GM23338 (cell line): Measurements from ENCODE around the gene ZCCHC24. TPM values are rescaled to one million over a fixed set of nuclear protein-coding genes. Genes with fewer than 3 reads are reported as not detected.

Experiments
- ATAC-seq: fragments of 200-7000 bp; cut with Tn5 transposase; 3 replicates; pipeline ENCODE4 v1.9.1; 2020
- DNase-seq: peaks from one replicate; pipeline ENCODE4 v3.0.0-alpha.2; 2015; ENCODE audit warnings: low spot score
- H2AFZ ChIP-seq: fragments of 200-600 bp; sonication (generic); 2 replicates; pipeline ENCODE4 v1.8.0; 2016; ENCODE audit warnings: antibody characterized with exemption, mild to moderate bottlenecking, moderate library complexity
- H3F3A ChIP-seq: fragments of 200-600 bp; sonication (generic); replicated peaks from 2 replicates; pipeline ENCODE4 v1.8.0; 2017; ENCODE audit warnings: antibody characterized with exemption, mixed run types, low read depth
- H3K27ac ChIP-seq: fragments of 200-600 bp; sonication (generic); 2 replicates; pipeline ENCODE4 v1.6.1; 2016; ENCODE audit warnings: low read depth
- H3K27me3 ChIP-seq: fragments of 200-600 bp; sonication (generic); 2 replicates; pipeline ENCODE4 v1.8.0; 2016; ENCODE audit warnings: mild to moderate bottlenecking, mixed run types, moderate library complexity; ENCODE audit not compliant: insufficient read depth
- H3K36me3 ChIP-seq: fragments of 200-600 bp; sonication (generic); 2 replicates; pipeline ENCODE4 v1.8.0; 2016; ENCODE audit warnings: mild to moderate bottlenecking; ENCODE audit not compliant: insufficient read depth
- H3K4me1 ChIP-seq: fragments of 200-600 bp; sonication (generic); 2 replicates; pipeline ENCODE4 v1.8.0; 2016; ENCODE audit warnings: mild to moderate bottlenecking, moderate library complexity; ENCODE audit not compliant: insufficient read depth
- H3K4me2 ChIP-seq: fragments of 200-600 bp; sonication (generic); 2 replicates; pipeline ENCODE4 v1.7.1; 2017; ENCODE audit warnings: mixed run types
- H3K4me3 ChIP-seq: fragments of 200-600 bp; sonication (generic); 2 replicates; pipeline ENCODE4 v1.6.1; 2016; ENCODE audit warnings: mixed run types
- H3K79me2 ChIP-seq: fragments of 200-600 bp; sonication (generic); replicated peaks from 2 replicates; pipeline ENCODE4 v1.8.0; 2017; ENCODE audit warnings: mild to moderate bottlenecking; ENCODE audit not compliant: insufficient read depth
- H3K9me2 ChIP-seq: fragments of 200-600 bp; sonication (generic); 2 replicates; pipeline ENCODE4 v1.8.0; 2017; ENCODE audit not compliant: insufficient read depth
- H4K20me1 ChIP-seq: fragments of 200-600 bp; sonication (generic); replicated peaks from 2 replicates; pipeline ENCODE4 v1.8.0; 2017; ENCODE audit warnings: mild to moderate bottlenecking; ENCODE audit not compliant: insufficient read depth
- H3K27ac Mint-ChIP-seq: 2 replicates; pipeline ENCODE4 v1.8.0; 2020; ENCODE audit warnings: inconsistent platforms, mild to moderate bottlenecking, moderate library complexity, mixed read lengths
- H3K27me3 Mint-ChIP-seq: 3 replicates; pipeline ENCODE4 v1.8.0; 2022; ENCODE audit warnings: low read depth, mild to moderate bottlenecking, moderate library complexity, mixed read lengths, inconsistent platforms; ENCODE audit not compliant: insufficient read depth, poor library complexity
- H3K36me3 Mint-ChIP-seq: 3 replicates; pipeline ENCODE4 v1.8.0; 2021; ENCODE audit warnings: low read depth, mild to moderate bottlenecking, inconsistent platforms, moderate library complexity, mixed read lengths
- H3K4me1 Mint-ChIP-seq: 3 replicates; pipeline ENCODE4 v1.8.0; 2020; ENCODE audit warnings: mild to moderate bottlenecking, inconsistent platforms, mixed read lengths
- H3K4me3 Mint-ChIP-seq: 3 replicates; pipeline ENCODE4 v1.8.0; 2021; ENCODE audit warnings: moderate library complexity, mild to moderate bottlenecking, inconsistent platforms, mixed read lengths
- H3K9me3 Mint-ChIP-seq: 3 replicates; pipeline ENCODE4 v1.8.0; 2020; ENCODE audit warnings: moderate library complexity, mild to moderate bottlenecking, inconsistent platforms, mixed read lengths
- CREB1 ChIP-seq: fragments of 250-450 bp; sonication (Bioruptor Pico); IDR thresholded peaks from 2 replicates; pipeline ENCODE4 v1.5.0; 2020; ENCODE audit warnings: low read depth, mild to moderate bottlenecking, moderate library complexity
- CTCF ChIP-seq, 2 experiments: fragments of 200-600 bp in 1 of 2; sonication (generic) in 1 of 2; conservative IDR thresholded peaks; 2 replicates each; pipeline versions ENCODE4 v1.5.1 to v1.6.1; 2016 to 2017; ENCODE audit warnings: antibody characterized with exemption in 2 of 2, low read depth in 2 of 2, mild to moderate bottlenecking in 2 of 2, moderate library complexity in 1 of 2
- ETS1 ChIP-seq: IDR thresholded peaks from 2 replicates; pipeline ENCODE4 v1.6.1; 2016; ENCODE audit warnings: antibody characterized with exemption
- EZH2 ChIP-seq: fragments of 200-600 bp; sonication (generic); IDR thresholded peaks from one replicate; pipeline ENCODE4 v1.8.0; 2017; ENCODE audit warnings: antibody characterized with exemption, mild to moderate bottlenecking, low read depth; ENCODE audit not compliant: unreplicated experiment
- EZH2phosphoT487 ChIP-seq: fragments of 200-600 bp; sonication (generic); IDR thresholded peaks from one replicate; pipeline ENCODE4 v1.8.1; 2018; ENCODE audit warnings: antibody characterized with exemption; ENCODE audit not compliant: unreplicated experiment
- JUNB ChIP-seq: IDR thresholded peaks from one replicate; pipeline ENCODE4 v1.6.1; 2016; ENCODE audit warnings: antibody characterized with exemption; ENCODE audit not compliant: unreplicated experiment
- NANOG ChIP-seq: IDR thresholded peaks from 2 replicates; pipeline ENCODE4 v1.6.1; 2016; ENCODE audit warnings: antibody characterized with exemption, borderline replicate concordance
- POLR2AphosphoS5 ChIP-seq: IDR thresholded peaks from 2 replicates; pipeline ENCODE4 v1.6.1; 2016; ENCODE audit warnings: antibody characterized with exemption, low read depth
- REST ChIP-seq: IDR thresholded peaks from one replicate; pipeline ENCODE4 v1.6.1; 2018; ENCODE audit warnings: antibody characterized with exemption; ENCODE audit not compliant: unreplicated experiment
- STAT1 ChIP-seq: IDR thresholded peaks from one replicate; pipeline ENCODE4 v1.6.1; 2016; ENCODE audit warnings: antibody characterized with exemption; ENCODE audit not compliant: unreplicated experiment
- ZNF114 ChIP-seq: fragments of 250-450 bp; sonication (Bioruptor Pico); IDR thresholded peaks from 2 replicates; pipeline ENCODE4 v1.5.0; 2020; ENCODE audit warnings: mild to moderate bottlenecking, moderate library complexity
- ZNF331 ChIP-seq: fragments of 250-450 bp; sonication (Bioruptor Pico); IDR thresholded peaks from 2 replicates; pipeline ENCODE4 v1.5.0; 2020; ENCODE audit warnings: low read depth, mild to moderate bottlenecking, moderate library complexity
- ZNF462 ChIP-seq: fragments of 250-450 bp; sonication (Bioruptor Pico); IDR thresholded peaks from 2 replicates; pipeline ENCODE4 v1.5.0; 2020; ENCODE audit warnings: mild to moderate bottlenecking, moderate library complexity
- polyA plus RNA-seq: library from polyadenylated mRNA; unstranded; fragments of >200 nt; fragmentation: Nextera tagmentation; extraction: Ambion mirVana; gene quantifications from 2 replicates; pipeline ENCODE4 v1.2.1, GENCODE V29; 2016
- total RNA-seq: library from RNA; depleted of rRNA; stranded (reverse); fragments of >200 nt; shearing (Covaris generic); gene quantifications from 2 replicates; pipeline ENCODE4 v1.2.3, GENCODE V29; 2014

The ZCCHC24 gene
- total and polyA plus RNA-seq, 2 experiments from 2014 or later, result 2.0 to 10.1 TPM

DNA sequence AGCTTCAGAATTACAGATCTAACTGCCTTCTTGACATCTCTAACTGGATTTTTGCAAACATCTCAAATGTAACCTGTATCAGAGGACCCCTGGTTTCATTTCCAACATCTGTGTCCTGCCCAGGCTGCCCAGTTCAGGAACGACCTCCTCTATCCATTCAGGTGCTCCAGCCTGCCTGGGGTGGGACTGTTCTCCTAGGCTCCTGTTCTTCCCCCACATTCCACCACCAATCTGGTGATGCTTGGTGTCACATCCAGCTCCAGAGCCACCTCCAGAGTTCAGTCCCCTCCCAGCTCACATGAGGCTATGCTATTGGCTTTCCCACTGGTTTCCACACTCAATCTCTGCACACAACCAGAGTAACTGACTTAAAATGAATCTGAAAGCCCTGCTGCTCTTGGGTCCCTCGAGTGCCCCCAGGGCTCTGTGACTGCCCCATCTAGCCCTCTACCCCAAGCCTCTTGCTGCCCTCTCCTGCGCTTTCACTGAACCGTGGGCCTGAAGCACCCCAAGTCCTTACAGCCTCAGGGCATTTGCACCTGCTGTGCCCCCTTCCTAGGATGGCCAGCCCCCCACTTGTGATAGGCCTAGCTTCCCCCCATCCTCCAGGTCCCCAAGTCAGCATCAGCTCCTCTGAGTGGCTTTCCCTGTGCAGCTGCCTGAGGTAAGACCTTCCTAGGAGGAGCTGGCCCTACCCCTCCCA is 52.1 kb downstream of the ZCCHC24 start:
- no peaks in the 10 kb centered on the region for H3K79me2 ChIP-seq
- no peak for ATAC-seq
- no peak overlapping the region for H3K4me3 ChIP-seq
- no peak overlapping the region for H3K4me2 ChIP-seq
- peaks cover 2% of the 10 kb centered on the region for H3K27me3 Mint-ChIP-seq
- no peaks in the 10 kb centered on the region for H4K20me1 ChIP-seq
- no peaks in the 10 kb centered on the region for H3K36me3 ChIP-seq
- H3K4me1 Mint-ChIP-seq, result 0 out of 3 replicates have a peak, but pooled peaks cover 2% of the 10 kb centered on the region
- H3F3A ChIP-seq, result no peaks in the 10 kb centered on the region
- no peaks in the 10 kb centered on the region for H3K9me3 Mint-ChIP-seq
- DNase-seq, result no peak
- H3K9me2 ChIP-seq, result no peaks in the 10 kb centered on the region
- H3K36me3 Mint-ChIP-seq, result no peaks in the 10 kb centered on the region
- no peak overlapping the region for H3K4me3 Mint-ChIP-seq
- H3K27ac Mint-ChIP-seq, result no peak overlapping the region
- no peak overlapping the region for H3K27ac ChIP-seq
- TF ChIP-seq CREB1 (CRISPR knock-in tag) (no peak), JUNB (no peak), EZH2 (no peak), ETS1 (no peak), ZNF114 (CRISPR knock-in tag) (no peak), CTCF (conservative IDR thresholded peaks at IDR 0.05; ENCODE audit: low read depth in 2 of 2) (no peak), POLR2AphosphoS5 (no peak), STAT1 (no peak), ZNF331 (CRISPR knock-in tag) (no peak), REST (no peak), EZH2phosphoT487 (no peak), ZNF462 (CRISPR knock-in tag) (no peak), NANOG (no peak)
- no peaks in the 10 kb centered on the region for H3K4me1 ChIP-seq
- H2AFZ ChIP-seq, result no peak overlapping the region
- no peaks in the 10 kb centered on the region for H3K27me3 ChIP-seq
